Amniotic epithelial cell (primary cell): ENCODE measurements around the gene PCDH9.
A peak's percentile ranks its signal among the peaks of the same experiment; 100 is the strongest.
"Not testable (repeated sequence)": the region's sequence is repeated elsewhere in the genome, so short reads cannot be mapped to it uniquely, and the experiment has no call there.

Experiments used
- DNase-seq: peaks from one replicate; pipeline ENCODE4 v3.0.0-alpha.2; 2010; ENCODE audit warnings: low read depth

PCDH9 gene

DNA sequence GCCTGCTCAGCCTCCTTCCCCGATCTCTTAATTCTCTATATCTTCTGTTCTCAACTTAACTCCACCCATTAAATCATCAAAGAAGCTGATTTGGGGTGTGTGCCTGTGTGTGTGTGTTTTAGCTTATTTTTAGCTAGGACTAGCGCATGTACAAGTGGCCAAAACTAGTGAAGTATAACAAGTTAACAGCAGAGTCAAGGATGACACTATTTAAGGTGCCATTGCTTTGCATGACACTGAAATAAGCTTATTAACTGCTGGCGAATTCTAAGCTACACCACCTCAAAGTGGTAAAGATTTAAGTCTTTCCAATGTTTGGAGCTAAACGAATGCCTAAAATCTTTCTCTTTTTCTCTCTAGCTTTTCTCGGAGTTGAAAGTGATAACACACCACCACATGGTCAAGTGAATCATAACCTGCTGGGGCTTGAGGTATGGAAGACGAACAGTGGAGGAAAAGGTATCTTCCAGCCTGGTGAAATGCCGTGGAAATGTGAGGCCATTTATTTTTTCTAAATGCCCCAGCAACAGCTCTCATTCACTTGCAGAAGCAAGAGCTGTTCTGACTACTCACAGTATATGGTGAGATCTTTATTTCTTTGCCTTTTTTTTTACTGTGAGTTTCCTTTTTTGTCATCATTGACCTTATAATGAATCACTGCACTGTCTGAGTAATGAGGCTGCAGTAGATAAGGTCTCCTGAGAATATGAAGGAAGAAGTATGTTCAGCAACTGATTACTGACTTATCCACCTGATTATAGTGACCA, 570.3 kb downstream of the PCDH9 start:
- DNase-seq = peak; percentile 82

DNA sequence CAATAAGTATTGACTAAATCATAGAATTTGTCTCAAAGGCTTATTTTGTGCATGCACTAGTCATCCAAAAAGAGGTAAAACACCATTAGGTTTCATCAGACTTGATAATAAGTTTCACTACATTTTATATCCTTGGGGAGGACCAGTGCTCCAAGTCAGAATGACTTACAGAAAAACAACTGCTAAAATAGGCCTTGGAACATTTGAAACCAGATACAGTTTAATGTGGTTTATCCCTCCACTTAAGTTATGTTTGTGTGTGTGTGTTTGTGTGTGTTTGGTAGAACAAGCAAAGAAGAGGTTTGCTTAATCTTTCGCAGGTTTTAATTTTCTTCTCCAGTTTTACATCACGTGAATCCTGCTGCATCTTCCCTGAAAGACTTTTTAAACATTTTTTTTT, 570.9 kb downstream of the PCDH9 start:
- DNase-seq = peak; percentile 51

DNA sequence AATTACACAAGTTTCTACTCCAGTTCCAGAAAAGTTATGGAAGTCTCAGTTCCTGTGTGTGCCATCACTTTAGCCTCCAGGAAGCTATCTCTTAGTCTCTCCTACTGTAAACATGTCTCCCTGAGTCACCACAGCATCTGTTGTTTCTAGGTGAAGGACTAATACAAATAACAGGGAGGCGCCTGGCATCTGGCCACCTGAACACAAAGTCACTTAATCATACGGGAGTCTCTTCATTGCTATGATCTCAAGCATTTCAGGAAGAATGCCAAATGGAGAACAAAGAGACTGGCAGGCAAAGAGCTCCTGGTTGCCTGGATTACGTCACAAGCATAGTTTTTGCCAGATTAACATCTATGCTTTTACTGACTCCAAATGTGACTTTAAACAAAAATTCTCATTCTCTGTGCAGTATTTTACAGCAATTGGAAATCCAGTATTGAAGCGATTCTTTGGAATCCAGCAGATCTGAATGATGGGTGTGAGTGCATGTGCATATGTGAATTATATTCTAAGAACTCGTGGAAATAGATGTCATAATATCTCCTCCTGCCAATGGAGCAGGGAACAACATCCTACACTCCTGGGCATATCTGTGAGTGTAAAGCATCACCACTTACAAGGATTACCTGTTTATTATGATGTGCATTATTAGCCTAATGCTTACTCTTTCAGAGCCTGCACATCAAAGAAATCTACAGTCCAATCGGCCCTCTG, 572.8 kb downstream of the PCDH9 start:
- peak; percentile 99 for DNase-seq

DNA sequence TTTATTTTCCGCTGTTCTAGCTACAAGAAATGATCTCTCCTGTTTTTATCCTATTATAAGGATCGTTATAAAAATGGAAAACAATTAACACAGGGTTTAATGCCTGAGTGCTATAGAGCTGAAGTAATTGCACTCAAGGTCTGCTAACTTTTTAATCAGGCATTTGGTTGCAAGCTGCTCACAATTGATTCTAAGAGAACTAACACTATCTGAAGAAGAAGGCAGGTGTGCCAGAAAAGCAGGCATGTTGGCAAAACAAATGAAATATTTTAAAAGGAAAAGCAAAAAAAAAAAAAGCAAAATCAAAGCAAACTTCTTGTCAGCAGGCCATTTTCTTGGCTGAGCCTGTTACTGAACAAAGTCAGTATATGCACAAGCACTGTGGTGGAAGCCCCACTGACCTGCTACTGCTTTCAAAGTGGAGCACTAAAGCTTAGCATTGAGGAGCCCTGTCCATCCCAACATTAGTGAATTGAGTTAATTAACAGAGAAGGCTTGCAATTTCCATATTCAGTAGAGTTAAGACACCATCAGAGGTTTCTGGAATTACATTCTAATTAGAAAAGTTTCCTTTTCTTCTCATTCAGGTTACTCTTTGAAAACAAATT, 574.2 kb downstream of the PCDH9 start:
- no peak for DNase-seq

DNA sequence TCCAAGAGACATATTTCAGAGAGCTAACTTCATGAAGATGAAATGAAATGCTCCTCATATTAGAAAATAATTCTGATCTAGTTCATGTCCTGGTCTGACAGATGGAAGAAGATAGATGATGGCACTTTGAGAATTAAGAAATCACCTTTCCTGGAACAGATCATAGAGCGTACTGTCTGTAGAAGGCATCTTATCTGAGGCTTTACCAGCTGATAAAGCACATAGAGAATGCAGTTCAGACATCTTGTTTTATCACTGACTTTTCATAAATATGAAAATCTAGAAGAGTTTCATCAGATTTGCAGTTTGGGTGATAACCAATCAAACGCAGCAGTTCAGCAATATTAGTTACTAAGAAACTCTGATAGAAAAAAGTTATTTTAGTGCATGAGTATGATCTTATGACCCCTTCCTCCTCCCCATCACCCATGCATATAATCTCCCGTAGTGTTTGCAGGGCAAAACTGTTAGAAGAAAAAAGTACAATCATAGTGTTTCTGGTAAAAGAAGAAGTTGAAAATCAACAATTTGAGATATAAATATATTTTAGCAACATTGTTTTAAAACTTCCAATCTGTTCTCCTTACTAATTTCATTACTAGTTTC, 585.2 kb downstream of the PCDH9 start:
- DNase-seq = peak; percentile 60

DNA sequence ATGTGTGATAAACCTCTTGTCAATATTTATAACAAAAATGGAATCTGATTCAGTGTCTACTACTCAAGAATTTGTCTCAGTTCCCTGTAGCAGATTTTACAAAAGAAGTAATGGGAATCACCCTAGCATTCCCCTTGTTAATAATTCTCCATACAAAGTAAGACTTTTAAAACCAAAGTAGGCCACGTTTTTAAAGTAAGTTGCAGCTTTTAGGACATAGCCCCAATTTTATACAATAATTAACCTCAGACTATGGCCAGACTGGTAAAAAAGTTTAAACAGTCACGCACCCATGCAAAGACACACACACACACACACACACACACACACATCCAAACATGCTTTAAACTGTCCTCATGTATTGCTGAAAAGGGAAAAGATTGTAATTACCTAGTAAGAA, 589.9 kb downstream of the PCDH9 start:
- no peak for DNase-seq

DNA sequence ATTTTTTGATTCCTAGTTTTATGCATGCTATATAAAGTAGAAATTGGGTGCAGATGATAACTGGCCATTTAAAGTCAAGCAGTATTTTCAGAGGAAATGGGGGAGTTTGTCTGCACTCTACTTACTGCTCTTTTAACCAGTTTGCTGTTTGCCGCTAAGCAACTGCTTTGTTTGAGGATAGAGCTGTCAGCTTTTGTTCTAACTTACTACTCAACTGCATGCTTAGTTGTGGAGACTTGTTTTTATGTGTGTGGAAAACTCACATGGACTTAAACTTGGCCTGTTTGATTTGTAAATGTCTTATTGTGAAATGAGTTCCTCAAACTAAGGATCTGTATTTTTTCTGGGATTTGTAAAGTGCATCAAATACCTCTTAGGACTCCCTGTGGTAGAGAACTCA, 591.1 kb downstream of the PCDH9 start:
- no peak for DNase-seq

DNA sequence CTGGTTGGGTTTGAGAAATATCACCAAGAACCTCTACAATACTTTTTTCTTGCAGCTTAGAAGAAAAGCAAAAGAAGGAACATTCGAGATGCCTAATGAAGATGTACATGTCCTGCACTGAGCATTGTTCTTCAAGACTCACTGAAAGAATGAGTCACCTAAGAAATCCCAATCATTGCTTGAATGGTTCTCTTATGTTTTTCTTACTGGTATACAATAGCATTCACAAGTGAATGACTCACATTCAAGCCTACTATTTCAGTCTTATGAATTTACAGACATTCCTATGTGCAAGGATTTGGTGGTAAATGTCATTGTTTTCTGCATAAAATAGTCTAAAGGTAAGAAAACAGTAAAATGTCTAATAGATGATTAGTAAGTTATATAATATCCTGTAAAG, 594.6 kb downstream of the PCDH9 start:
- peak; percentile 85 for DNase-seq

DNA sequence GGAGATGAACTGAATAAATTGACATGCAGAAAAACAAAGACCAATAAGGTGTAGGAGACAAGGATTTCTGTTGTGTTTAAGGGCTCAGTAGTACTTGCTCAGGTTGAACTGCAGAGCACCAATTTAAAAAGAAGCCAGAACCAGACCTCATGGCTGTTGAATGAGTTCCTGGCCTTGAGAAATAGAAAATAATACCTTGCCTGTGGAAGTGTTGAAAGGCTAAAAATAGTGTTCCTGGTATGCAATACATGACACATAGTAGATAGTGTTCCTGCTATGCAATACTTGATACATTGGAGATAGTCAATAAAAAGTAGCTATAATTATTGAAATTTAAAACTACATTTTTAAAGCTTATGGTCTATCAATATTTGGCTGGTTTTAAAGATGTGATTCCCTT, 595.8 kb downstream of the PCDH9 start:
- DNase-seq = peak; percentile 18

DNA sequence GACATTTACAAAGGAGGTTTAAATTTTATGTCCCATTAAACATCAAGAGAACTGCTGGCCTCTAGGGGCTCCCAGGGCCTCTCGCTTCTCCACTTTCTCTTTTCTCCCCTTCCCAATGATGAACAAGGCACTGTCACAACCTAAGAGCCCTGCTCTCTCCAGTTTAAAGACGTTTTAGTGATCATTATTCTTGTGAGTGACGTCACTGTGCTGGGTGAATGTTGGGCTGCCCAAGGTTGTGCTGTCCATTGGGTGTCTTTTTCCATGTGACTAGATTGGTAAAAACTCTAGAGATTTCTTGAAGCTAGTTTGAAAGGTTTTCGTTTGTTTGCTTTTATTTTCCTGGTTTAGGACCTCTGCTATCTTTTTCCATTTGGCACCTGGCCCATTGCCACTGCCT, 602.6 kb downstream of the PCDH9 start:
- DNase-seq = no peak

DNA sequence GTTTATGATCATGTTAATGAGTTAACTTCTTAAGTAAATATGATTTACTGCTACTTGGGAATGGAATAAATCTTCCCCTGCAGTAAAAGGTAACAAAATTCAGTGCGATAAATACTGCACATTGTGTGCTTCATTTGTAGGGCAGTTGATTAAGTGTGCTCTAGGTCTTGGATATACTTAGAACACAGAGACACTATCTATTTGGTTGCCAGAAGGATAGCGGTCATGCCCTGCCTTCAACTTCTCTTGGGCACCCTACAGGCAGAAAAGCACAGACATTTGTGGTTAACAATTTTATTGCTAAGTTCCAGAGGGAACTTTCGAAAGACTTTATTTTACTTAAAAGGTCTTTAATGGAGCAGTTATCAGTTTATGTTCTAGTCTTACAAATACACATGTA, 605.8 kb downstream of the PCDH9 start:
- DNase-seq = peak; percentile 7

DNA sequence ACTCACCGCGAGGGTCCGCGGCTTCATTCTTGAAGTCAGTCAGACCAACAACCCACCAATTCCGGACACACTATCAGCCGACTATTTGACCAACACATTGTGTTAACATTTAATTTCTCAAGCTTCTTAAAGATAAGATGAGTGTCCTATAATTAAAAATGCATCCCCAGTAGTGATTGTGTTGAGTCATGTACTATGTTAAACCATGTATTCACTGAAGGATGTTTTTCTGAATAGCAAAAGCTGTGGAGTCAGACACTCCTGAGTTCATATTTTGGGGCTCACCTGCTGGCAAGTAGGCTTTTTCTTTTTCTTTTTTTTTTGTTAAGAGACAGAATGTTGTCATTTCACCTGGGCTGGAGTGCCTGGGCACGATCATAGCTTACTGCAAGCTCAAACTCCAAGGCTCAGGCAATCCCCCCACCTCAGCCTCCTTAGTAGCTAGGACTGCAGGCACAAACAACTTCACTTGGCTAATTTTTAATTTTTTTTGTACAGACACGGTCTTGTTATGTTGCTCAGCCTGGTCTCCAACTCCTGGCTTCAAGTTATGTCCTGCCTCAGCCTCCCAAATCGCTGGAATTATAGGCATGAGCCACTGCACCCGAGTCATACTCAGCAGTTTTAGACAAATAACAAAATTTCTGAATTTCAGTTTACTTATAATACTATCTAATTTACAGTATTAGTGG, 606.9 kb downstream of the PCDH9 start:
- no peak for DNase-seq

DNA sequence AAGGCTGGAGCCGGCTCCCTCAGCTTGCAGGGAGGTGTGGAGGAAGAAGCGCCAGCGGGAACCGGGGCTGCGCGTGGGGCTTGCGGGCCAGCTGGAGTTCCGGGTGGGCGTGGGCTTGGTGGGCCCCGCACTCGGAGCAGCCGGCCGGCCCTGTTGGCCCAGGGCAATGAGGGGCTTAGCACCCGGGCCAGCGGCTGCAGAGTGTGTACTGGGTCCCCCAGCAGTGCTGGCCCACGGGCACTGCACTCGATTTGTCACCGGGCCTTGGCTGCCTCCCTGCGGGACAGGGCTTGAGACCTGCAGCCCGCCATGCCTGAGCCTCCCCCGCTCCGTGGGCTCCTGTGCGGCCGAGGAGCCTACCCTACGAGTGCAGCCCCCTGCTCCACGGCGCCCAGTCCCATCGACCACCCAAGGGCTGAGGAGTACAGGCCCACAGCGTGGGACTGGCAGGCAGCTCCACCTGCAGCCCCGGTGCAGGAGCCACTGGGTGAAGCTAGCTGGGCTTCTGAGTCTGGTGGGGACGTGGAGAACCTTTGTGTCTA, 608.2 kb downstream of the PCDH9 start:
- DNase-seq = not testable (repeated sequence)

DNA sequence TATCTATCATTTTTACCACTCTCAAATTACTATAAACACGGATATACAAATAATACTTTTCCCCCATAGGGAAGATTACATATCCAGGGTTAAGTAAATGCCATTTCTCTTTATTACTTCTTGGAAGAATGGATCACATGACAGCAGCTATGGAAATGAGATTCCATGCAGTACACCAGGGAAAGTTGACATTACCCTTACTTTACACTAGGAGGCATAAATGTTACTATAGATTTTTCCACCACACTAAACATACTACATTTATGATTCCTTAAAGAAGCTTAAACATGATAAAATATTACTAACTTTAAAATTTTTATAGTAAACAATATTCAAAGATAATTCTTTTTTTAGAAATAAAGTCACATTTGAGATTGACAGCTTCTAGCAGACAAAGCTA, 611.4 kb downstream of the PCDH9 start:
- DNase-seq = peak; percentile 65

DNA sequence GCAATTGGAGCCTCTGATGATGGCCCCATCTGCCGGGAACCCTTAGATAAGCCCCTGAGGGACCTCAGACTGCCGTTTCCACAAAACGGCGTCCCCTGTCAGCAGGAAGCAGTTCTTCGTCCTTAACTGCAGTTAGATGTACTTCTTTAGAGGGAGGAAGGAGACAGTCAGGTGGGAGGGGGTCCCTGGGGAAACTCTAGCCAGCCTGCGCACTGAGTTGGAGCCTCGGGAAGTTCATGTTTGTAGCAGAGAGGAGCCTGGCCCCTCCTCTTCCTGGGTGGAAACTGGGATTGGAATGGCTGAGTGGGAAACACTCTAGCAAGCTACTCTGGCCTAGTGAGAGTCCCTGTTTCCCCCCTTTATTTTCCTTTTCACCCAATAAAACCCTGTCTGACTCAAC, 612.4 kb downstream of the PCDH9 start:
- DNase-seq = no peak

DNA sequence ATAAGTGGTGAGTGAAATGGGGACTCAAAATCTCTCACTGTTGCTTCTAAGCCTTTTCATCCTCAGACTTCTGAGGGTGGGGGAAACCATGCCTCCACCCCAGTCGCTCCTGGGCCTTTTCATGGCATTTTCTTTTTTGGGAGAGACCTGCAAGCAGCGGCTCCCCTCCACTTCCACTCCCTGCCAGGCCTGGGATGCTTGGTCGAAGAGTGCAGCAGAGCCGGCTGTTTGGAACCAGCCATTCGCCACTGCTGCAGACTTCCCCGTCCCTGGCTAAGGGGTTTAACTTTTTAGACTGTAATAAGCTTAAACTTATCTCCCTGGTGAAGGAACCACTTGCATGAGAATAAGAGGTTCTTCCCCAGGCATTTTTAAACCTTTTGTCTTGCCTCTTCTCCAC, 617.2 kb downstream of the PCDH9 start:
- DNase-seq = no peak

DNA sequence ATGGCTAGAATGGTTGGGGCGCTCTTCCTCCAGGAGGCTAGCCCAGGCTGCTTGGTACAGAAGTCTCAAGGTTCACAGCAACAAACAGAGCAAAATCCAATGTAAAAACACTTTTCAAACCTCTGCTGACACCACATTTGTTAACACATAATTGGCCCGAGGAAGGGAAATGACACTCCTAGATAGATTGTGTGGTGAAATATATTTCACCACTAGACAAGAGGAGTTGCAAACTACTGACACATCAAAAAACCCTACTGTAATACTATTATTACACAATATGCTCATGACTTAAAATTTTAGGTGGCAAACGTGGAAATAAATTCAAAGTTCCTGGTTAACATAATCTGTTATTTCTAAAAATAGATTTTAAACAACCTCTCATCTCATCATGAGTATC, 643.6 kb downstream of the PCDH9 start:
- peak; percentile 75 for DNase-seq

DNA sequence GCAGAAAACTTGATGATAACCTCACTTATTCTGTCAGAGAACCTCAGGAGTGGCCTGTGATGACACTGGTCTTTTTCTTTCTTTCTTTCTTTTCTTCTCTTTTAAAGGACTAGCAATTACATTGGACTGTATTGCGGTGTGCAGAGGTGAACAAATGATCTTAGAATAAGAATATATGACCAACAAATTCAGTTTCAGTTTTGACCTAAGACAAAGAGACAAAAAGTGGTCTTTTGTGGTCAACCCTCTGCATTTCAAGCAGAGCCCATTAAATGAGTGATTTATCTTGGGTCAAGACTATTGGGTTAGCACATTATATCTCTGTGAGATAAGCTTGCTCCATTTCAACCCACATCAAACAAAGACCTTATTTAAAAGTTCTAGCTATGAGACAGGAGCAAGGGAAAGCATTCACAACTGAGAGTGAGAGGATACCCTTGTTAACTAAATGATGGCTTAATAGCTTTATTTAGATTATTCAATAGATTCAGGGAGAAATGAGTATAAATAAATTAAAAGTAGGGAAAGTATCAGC, 644.4 kb downstream of the PCDH9 start:
- peak; percentile 49 for DNase-seq

DNA sequence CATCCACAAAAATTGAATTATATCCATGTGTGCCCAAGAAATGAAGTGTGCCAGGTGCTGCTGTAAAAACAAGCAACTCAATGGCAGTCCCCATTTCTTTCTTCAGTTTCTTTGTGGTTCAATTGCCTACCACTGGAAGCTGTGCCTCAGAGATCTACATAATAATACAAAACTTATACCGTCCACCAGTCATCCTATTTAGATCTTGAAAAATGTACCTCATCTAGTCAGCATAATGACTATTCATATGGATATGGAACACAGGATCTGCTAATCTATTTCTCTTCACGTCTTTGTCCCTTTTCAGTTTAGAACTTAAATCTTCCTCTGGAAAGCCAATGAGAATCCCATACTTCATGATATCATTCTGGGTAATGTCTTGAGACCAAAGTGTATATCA, 648.5 kb downstream of the PCDH9 start:
- DNase-seq = no peak

DNA sequence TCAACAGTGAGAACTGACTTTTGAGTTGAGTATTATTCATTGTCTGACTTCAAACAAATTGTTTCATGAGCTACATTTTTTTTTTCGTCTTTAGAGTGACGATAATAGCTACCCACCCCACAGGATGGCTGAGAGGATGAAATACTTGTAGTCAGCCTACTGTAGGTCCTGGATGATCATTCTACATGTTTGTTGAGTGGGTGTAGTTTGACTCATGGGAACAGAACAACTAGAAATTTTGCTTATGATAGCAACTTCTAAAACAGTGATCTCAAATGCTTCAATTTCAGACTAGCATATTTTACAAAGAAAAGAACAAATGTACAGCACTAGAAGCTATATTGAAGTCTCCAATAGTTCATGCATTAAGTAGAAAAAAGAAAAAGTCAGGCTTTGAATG, 651.8 kb downstream of the PCDH9 start:
- no peak for DNase-seq

DNA sequence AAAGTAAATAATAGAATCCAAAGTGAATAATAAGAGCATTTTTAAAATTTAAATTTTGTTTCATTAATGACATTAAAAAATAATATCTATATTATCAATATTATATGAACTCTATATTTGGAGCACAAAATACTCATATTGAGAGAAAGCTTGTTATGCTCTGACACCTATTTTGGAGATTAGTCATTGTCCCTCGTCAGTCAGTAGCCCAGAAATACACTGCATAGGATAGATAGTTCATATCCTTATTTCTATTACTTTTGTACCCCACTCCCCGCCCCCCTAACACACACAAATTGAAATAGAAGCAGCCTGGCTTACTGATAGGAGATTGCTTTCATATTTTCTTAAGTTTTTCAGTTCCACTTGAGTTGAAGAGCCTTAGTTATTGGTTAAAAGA, 652.8 kb downstream of the PCDH9 start:
- no peak for DNase-seq

DNA sequence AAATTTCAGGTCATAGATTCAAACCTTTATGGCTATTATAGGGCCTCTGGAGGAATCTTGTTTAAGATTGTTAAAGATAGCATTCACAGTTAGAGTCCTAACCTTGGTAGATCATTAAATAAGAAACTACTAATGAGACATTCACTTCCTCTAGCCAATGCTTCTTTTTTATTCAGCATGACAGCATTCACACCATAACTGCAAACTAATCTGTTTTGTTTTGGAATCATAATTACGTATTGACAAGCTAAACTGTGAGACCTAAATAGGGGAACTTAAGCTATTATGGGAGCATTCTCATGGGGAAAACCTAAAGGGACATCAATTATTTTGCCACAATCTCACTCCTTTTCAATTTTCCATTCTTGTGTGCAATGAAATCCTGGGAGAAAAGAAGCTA, 653.8 kb downstream of the PCDH9 start:
- no peak for DNase-seq
